AG09319 (cell line): Measurements from ENCODE around the gene ICE1.

Experiments used
- DNase-seq: peaks from one replicate; pipeline ENCODE4 v3.0.0-alpha.2; 2010; ENCODE audit warnings: low read depth; ENCODE audit errors: extremely low read depth
- TF ChIP-seq, protein P1 (sequence below): IDR thresholded peaks from 2 replicates; pipeline ENCODE4 v1.5.1; 2011; ENCODE audit warnings: low read depth, mild to moderate bottlenecking, inconsistent platforms, low read length, moderate library complexity

ICE1 gene

DNA sequence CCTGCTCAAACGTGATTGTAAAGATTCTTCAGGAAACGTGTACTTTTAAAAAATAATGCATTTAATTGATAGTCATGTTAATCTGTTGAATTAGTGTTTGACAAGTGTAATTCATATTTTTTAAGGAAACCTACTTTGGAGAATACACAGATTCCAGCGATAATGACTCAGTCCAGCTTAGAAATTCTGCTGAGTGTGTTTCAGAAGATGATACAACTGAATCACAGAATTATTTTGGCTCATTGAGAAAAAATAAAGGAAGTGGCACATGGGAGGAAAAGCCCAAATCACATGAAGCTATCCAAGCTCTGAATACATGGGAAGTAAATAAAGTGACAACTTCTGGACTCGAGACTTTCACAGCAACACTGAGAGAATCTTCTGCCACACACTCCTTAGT, 37.8 kb downstream of the ICE1 start:
- no peak for DNase-seq

GRCh38 chr5:5461012-5461411, 38.5 kb downstream of the ICE1 start:
- TF ChIP-seq, protein P1, sequence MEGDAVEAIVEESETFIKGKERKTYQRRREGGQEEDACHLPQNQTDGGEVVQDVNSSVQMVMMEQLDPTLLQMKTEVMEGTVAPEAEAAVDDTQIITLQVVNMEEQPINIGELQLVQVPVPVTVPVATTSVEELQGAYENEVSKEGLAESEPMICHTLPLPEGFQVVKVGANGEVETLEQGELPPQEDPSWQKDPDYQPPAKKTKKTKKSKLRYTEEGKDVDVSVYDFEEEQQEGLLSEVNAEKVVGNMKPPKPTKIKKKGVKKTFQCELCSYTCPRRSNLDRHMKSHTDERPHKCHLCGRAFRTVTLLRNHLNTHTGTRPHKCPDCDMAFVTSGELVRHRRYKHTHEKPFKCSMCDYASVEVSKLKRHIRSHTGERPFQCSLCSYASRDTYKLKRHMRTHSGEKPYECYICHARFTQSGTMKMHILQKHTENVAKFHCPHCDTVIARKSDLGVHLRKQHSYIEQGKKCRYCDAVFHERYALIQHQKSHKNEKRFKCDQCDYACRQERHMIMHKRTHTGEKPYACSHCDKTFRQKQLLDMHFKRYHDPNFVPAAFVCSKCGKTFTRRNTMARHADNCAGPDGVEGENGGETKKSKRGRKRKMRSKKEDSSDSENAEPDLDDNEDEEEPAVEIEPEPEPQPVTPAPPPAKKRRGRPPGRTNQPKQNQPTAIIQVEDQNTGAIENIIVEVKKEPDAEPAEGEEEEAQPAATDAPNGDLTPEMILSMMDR = no peak

More for the DNA sequence above, 37.8 kb downstream of the ICE1 start:
- TF ChIP-seq, protein P1 = no peak

DNA sequence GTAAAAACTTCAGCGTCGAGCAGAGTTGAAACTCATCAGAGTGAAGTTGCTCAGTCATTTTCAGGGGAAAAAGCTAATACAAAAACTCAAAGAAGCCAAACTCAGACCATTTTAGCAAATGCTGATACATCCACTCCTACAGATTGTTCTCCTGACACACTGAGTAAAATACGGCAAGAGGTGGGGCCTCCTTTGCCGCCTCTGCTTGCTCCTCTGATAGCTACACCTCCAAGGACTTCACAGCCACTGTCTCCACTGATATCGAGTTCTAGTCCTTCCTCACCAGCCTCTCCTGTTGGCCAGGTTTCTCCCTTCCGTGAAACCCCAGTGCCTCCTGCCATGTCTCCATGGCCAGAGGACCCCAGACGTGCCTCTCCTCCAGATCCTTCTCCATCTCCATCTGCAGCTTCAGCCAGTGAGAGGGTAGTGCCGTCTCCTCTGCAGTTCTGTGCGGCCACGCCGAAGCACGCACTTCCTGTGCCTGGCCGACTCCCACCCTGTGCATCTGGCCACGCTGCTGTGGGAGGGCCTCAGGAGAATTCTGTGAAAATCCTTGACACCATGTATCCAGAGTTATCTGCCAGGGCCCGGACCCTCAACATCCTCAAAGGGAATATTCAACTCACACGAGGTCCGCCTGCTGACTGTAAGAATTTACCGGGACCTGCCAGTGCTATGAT, 41.7 kb downstream of the ICE1 start:
- TF ChIP-seq, protein P1 = no peak
- no peak for DNase-seq

More at GRCh38 chr5:5461012-5461411, 38.5 kb downstream of the ICE1 start:
- DNase-seq = no peak

GRCh38 chr5:5466227-5466626, 43.8 kb downstream of the ICE1 start:
- DNase-seq = no peak
- TF ChIP-seq, protein P1 = no peak

- TF ChIP-seq, protein P1 = no peak
- no peak for DNase-seq
Observed at GRCh38 chr5:5467737-5468136, 45.3 kb downstream of the ICE1 start.

DNA sequence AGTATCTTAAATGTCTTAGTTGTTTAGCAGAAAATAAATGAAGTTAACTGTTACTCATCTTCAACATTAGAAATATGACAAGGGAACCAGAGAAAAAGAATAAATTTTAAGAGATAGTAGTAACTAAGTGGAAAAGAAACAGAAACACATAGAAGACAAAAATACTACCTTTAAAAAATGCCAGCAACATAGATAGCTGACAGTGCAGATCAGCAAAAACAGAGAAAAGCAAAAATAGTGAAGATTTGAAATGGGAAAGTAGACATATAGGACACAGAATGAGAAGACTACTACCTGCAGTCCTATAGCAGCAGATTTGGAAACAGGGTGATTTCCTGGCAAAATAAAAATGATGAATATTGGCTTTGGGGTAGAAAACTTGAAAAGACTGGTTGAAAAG, 48.5 kb downstream of the ICE1 start:
- TF ChIP-seq, protein P1 = no peak
- DNase-seq = no peak

GRCh38 chr5:5473226-5473625, 50.7 kb downstream of the ICE1 start:
- DNase-seq = no peak
- TF ChIP-seq, protein P1 = no peak
